SK-N-MC (cell line): ENCODE measurements around the gene KAZN.

ENCODE experiments used
- DNase-seq: peaks from one replicate; pipeline ENCODE4 v3.0.0-alpha.2; 2011; ENCODE audit warnings: low read depth, low spot score
- H3K27ac ChIP-seq: fragments of 200-600 bp; sonication (generic); 2 replicates; pipeline ENCODE4 v1.5.1; 2016; ENCODE audit warnings: mixed run types
- H3K36me3 ChIP-seq: fragments of 200-600 bp; sonication (generic); 2 replicates; pipeline ENCODE4 v1.6.1; 2017; ENCODE audit warnings: antibody characterized with exemption, low read length, mixed read lengths; ENCODE audit not compliant: insufficient read depth
- H3K4me3 ChIP-seq: fragments of 200-600 bp; sonication (generic); 2 replicates; pipeline ENCODE4 v1.5.1; 2016
- H3K9ac ChIP-seq: fragments of 200-600 bp; sonication (generic); 2 replicates; pipeline ENCODE4 v1.8.0; 2017; ENCODE audit warnings: mixed run types, mixed read lengths; ENCODE audit not compliant: insufficient read length
- H3K9me3 ChIP-seq: fragments of 200-600 bp; sonication (generic); 2 replicates; pipeline ENCODE4 v1.6.1; 2017; ENCODE audit warnings: low read depth, mild to moderate bottlenecking, antibody characterized with exemption, low read length, moderate library complexity, mixed read lengths
- EZH2 ChIP-seq: fragments of 200-600 bp; sonication (generic); IDR thresholded peaks from one replicate; pipeline ENCODE4 v1.6.1; 2017; ENCODE audit warnings: antibody characterized with exemption
- FOXP2 ChIP-seq: optimal IDR thresholded peaks from 2 replicates; pipeline ENCODE3; 2011; ENCODE audit warnings: mild to moderate bottlenecking, moderate library complexity; ENCODE audit not compliant: insufficient read depth; ENCODE audit errors: extremely low read length, control extremely low read depth
- POLR2AphosphoS5 ChIP-seq: IDR thresholded peaks from 2 replicates; pipeline ENCODE4 v1.6.1; 2012; ENCODE audit warnings: mild to moderate bottlenecking, low read depth, low read length, borderline replicate concordance

KAZN gene

DNA sequence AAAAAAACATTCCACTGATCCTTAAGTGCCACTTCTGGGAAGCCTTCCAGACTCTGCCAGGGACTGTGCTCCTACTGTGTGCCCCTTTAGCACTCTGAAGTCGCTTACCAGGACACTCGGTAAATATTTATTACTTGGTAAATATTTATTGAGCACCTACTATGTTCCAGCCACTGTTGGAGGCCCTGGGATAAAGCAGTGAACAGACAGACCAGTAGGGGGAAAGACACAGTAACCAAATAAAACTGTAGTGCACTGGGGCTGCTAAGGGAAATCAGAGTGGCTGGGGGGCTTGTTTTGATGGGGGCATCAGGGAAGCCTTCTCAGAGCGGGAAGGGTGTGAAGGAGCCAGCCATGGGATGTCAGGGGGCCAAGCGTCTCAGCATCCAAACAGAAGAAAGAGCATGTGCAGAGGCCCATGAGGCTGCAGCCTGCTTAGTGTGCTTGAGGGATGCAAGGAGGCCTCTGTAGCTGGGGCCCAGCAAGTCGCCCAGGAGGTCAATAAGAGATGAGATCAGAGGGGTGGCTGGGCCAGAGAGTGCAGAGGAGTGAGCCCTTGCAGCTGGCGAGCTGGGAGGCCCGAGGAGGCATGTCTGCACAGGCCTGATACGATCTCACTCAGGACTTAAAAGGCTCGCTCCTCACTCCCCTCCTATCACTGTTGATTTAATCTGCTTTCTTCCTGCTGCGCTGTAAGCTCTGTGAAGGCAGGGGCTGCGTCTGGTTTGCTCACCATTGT, 28.6 kb downstream of the KAZN start:
- Histone ChIP-seq H3K27ac (no peak overlapping the region), H3K4me3 (no peak overlapping the region), H3K9me3 (no peaks in the 10 kb centered on the region), H3K36me3 (no peaks in the 10 kb centered on the region), H3K9ac (no peak overlapping the region)
- DNase-seq: no peak
- TF ChIP-seq FOXP2 (no peak), POLR2AphosphoS5 (no peak), EZH2 (no peak)

GRCh38 chr1:14627608-14628489, 29.4 kb downstream of the KAZN start:
- Histone ChIP-seq H3K4me3 (no peak overlapping the region), H3K27ac (no peak overlapping the region), H3K36me3 (no peaks in the 10 kb centered on the region), H3K9me3 (no peaks in the 10 kb centered on the region), H3K9ac (no peak overlapping the region)
- no peak for DNase-seq
- TF ChIP-seq EZH2 (no peak), FOXP2 (no peak), POLR2AphosphoS5 (no peak)

DNA sequence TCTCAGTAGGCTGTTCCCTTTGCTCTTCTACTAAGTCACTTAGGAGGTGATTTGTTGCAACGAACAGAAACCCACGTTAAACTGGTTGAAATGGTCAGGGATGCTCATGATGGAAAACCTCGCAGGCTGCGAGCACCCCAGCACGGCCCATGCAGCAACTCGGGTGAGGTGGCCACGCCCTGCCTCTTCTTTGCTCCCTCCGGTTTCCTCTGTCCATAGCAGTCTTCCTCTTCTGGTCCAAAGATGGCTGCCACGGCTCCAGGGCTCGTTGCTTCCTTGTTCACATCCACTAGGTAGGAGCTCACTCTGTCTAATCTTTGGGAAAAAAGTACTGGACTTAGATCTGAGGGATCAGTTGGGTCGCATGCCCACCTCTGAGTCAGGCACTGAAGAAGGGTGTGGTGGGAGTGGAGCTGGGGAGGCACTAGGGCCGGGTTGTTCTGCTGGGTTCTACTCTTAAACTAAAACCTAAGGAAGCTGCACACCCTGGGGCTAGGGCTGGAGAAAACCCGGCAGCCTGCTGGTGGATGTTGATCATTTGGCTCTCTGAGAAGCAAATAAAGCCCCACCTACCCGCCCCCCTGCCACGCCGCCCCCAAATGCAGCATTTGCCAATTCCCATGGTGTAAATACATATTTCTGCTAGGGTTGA, 31.0 kb downstream of the KAZN start:
- DNase-seq: no peak
- no peaks in the 10 kb centered on the region for H3K9me3 ChIP-seq
- no peak overlapping the region for H3K27ac ChIP-seq
- no peak overlapping the region for H3K9ac ChIP-seq
- no peak overlapping the region for H3K4me3 ChIP-seq
- TF ChIP-seq POLR2AphosphoS5 (no peak), FOXP2 (no peak), EZH2 (no peak)
- no peaks in the 10 kb centered on the region for H3K36me3 ChIP-seq

GRCh38 chr1:14630986-14631385, 32.5 kb downstream of the KAZN start:
- Histone ChIP-seq H3K9me3 (no peaks in the 10 kb centered on the region), H3K4me3 (no peak overlapping the region), H3K36me3 (no peaks in the 10 kb centered on the region), H3K9ac (no peak overlapping the region), H3K27ac (no peak overlapping the region)
- no peak for DNase-seq
- TF ChIP-seq POLR2AphosphoS5 (no peak), FOXP2 (no peak), EZH2 (no peak)

DNA sequence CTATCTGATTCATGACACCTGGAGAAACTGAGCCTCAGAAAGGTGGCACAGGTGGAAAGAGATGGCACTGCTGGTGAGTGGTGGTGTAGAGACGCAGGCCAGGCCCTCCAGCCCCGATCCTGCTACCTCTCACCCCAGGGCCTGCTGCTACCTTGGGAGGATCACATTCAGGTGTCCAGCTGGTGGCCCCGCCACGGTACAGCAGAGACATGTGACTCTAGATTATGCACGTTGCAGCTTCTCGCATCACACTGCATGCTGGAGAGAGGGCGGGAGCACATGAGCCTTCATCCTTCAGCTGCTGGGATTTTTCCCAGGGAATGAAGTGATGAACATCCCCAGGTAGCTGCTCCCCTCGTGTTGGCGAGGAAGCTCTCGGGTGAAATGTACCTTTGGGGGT, 32.9 kb downstream of the KAZN start:
- TF ChIP-seq FOXP2 (no peak), EZH2 (no peak), POLR2AphosphoS5 (no peak)
- Histone ChIP-seq H3K36me3 (no peaks in the 10 kb centered on the region), H3K4me3 (no peak overlapping the region), H3K27ac (no peak overlapping the region), H3K9ac (no peak overlapping the region), H3K9me3 (no peaks in the 10 kb centered on the region)
- DNase-seq: no peak

GRCh38 chr1:14634486-14634885, 36.0 kb downstream of the KAZN start:
- no peak for DNase-seq
- H3K9ac ChIP-seq: no peak overlapping the region
- no peak overlapping the region for H3K4me3 ChIP-seq
- TF ChIP-seq POLR2AphosphoS5: no peak
- no peak for TF ChIP-seq FOXP2
- TF ChIP-seq EZH2: no peak
- no peak overlapping the region for H3K27ac ChIP-seq
- H3K9me3 ChIP-seq: no peaks in the 10 kb centered on the region
- no peaks in the 10 kb centered on the region for H3K36me3 ChIP-seq

DNA sequence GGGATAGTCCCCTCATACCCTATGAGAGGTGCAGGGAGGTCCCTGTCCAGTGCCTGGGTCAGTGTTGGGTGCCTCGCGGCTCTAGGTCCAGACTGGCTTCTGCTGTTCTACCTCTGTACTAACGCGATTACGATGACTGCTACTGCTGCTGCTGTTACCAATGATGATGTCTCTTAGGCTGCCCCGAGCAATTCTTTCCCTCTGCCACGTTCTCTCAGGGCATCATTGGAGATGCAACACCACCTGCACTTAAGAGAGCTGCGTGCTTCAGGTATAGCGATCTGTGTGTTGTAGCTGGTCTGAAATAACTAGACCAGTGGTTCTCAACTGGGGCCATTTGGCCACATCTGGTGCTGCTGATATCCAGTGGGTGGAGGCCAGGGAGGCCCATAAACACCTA, 36.9 kb downstream of the KAZN start:
- no peak overlapping the region for H3K4me3 ChIP-seq
- no peaks in the 10 kb centered on the region for H3K36me3 ChIP-seq

More for the DNA sequence above, 36.9 kb downstream of the KAZN start:
- H3K27ac ChIP-seq: no peak overlapping the region
- H3K9me3 ChIP-seq: no peaks in the 10 kb centered on the region
- TF ChIP-seq FOXP2: no peak
- no peak for TF ChIP-seq EZH2
- no peak for TF ChIP-seq POLR2AphosphoS5
- H3K9ac ChIP-seq: no peak overlapping the region
- DNase-seq: no peak
